Measurements from ENCODE around the gene FBXW7.

- TF ChIP-seq CTCF (conservative IDR thresholded peaks at IDR 0.05; ENCODE audit: low read depth, low read length) (no peak), EZH2 (IDR thresholded peaks at IDR 0.05; ENCODE audit: borderline replicate concordance, low read depth, low read length, poor library complexity, severe bottlenecking) (no peak)
These were observed 772 bp upstream of the FBXW7 start for GRCh38 chr4:152536545-152537182.
